ENCODE results near the gene FAM47E. TPM values are rescaled to one million over a fixed set of nuclear protein-coding genes. Genes with fewer than 3 reads are reported as not detected.
A peak's percentile ranks its signal among the peaks of the same experiment; 100 is the strongest.

FAM47E gene
- total and polyA plus RNA-seq, 12 donors, result 2.8 to 23.8 (median 5.3) TPM

- Histone ChIP-seq H3K9me3 (replicated peaks in 1 of 3) (no peaks in the 10 kb centered on the region), H3K27ac (peak overlapping the region in 4 of 5 donors; percentile 29 to 99 (median 88)), H3K27me3 (no peaks in the 10 kb centered on the region), H3K4me3 (peak overlapping the region in 1 of 4 donors; percentile 71), H3K4me1 (replicated peaks in 1 of 2) (peaks cover 51 to 86% of the 10 kb centered on the region in 2 donors), H3K36me3 (replicated peaks in 1 of 2) (no peaks in the 10 kb centered on the region)
- WGBS, 4 donors, result 67 to 89% (median 75%) methylated on average over 4 of the region's 4 CpGs
- DNase-seq, result peak in 1 of 7 donors; percentile 13
- TF ChIP-seq POLR2A (IDR thresholded peaks at IDR 0.05) (no peak), CTCF (IDR thresholded peaks at IDR 0.05) (no peak)
- intact Hi-C loops (cut with DNase I), result no loop called here
These were observed 41.6 kb upstream of the FAM47E start for GRCh38 chr4:76209881-76210280.

- WGBS, 4 donors, result 22 to 36% (median 32%) methylated on average over 4 of the region's 4 CpGs
- H3K27ac ChIP-seq, result peak overlapping the region; percentile 14 to 99 (median 83)
- H3K4me3 ChIP-seq, result peak overlapping the region in 1 of 4 donors; percentile 71
- TF ChIP-seq CTCF (IDR thresholded peaks at IDR 0.05) (no peak), POLR2A (IDR thresholded peaks at IDR 0.05) (no peak)
- H3K9me3 ChIP-seq (replicated peaks in 1 of 3), result no peaks in the 10 kb centered on the region
- H3K4me1 ChIP-seq (replicated peaks in 1 of 2), result peaks cover 51 to 81% of the 10 kb centered on the region in 2 donors
- peak in 2 of 7 donors; percentile 9 to 12 for DNase-seq
- no peaks in the 10 kb centered on the region for H3K27me3 ChIP-seq
- H3K36me3 ChIP-seq (replicated peaks in 1 of 2), result no peaks in the 10 kb centered on the region
- intact Hi-C loops (cut with DNase I), result no loop called here
These were observed 41.1 kb upstream of the FAM47E start for GRCh38 chr4:76210452-76210851.

GRCh38 chr4:76211769-76212708, 39.5 kb upstream of the FAM47E start:
- no peaks in the 10 kb centered on the region for H3K27me3 ChIP-seq
- peaks cover 51 to 66% of the 10 kb centered on the region in 2 donors for H3K4me1 ChIP-seq (replicated peaks in 1 of 2)
- no peaks in the 10 kb centered on the region for H3K36me3 ChIP-seq (replicated peaks in 1 of 2)
- no peaks in the 10 kb centered on the region for H3K9me3 ChIP-seq (replicated peaks in 1 of 3)
- no peak for TF ChIP-seq POLR2A (IDR thresholded peaks at IDR 0.05)
- no peak for TF ChIP-seq CTCF (IDR thresholded peaks at IDR 0.05)
- H3K27ac ChIP-seq, result peak overlapping the region in 4 of 5 donors; percentile 88 to 99 (median 96)
- peak in 1 of 7 donors; percentile 12 for DNase-seq
- H3K4me3 ChIP-seq, result peak overlapping the region in 2 of 4 donors; percentile 8 to 71
- WGBS, 4 donors, result 20 to 35% (median 34%) methylated on average over 6 of the region's 6 CpGs
- intact Hi-C loops (cut with DNase I), result no loop called here

- H3K4me3 ChIP-seq, result peak overlapping the region; percentile 56 to 97 (median 74)
- TF ChIP-seq CTCF (IDR thresholded peaks at IDR 0.05), result no peak
- no peak for TF ChIP-seq POLR2A (IDR thresholded peaks at IDR 0.05)
- no peaks in the 10 kb centered on the region for H3K9me3 ChIP-seq (replicated peaks in 1 of 3)
- no peaks in the 10 kb centered on the region for H3K36me3 ChIP-seq (replicated peaks in 1 of 2)
- no peaks in the 10 kb centered on the region for H3K27me3 ChIP-seq
- peak in 3 of 7 donors; percentile 21 to 40 (median 37) for DNase-seq
- peaks cover 51 to 57% of the 10 kb centered on the region in 2 donors for H3K4me1 ChIP-seq (replicated peaks in 1 of 2)
- 1 to 2% (median 2%) methylated on average over 12 to 14 of the region's 14 CpGs for WGBS, 4 donors
- peak overlapping the region; percentile 61 to 99 (median 94) for H3K27ac ChIP-seq
- intact Hi-C loops (cut with DNase I), result no loop called here
These were observed 38.6 kb upstream of the FAM47E start for GRCh38 chr4:76212851-76213414.

Measured in adrenal gland (tissue), 12 donors.